HFFc6 (cell line): ENCODE data around the gene CLEC10A. TPM values are rescaled to one million over a fixed set of nuclear protein-coding genes. Genes with fewer than 3 reads are reported as not detected.

Experiments
- DNase-seq: peaks from one replicate; pipeline ENCODE4 v3.0.0-alpha.2; 2018
- H3K27ac Mint-ChIP-seq: 2 replicates; pipeline ENCODE4 v1.8.0; 2020; ENCODE audit warnings: mild to moderate bottlenecking, mixed read lengths
- H3K27me3 Mint-ChIP-seq: 2 replicates; pipeline ENCODE4 v1.8.0; 2021; ENCODE audit warnings: mild to moderate bottlenecking, moderate library complexity, mixed read lengths; ENCODE audit not compliant: insufficient read depth
- H3K36me3 Mint-ChIP-seq: 2 replicates; pipeline ENCODE4 v1.8.0; 2021; ENCODE audit warnings: low read depth, mixed read lengths
- H3K4me1 Mint-ChIP-seq: 2 replicates; pipeline ENCODE4 v1.8.0; 2020; ENCODE audit warnings: low read depth, mixed read lengths
- H3K4me3 Mint-ChIP-seq: 2 replicates; pipeline ENCODE4 v1.8.0; 2020; ENCODE audit warnings: mild to moderate bottlenecking, moderate library complexity, mixed read lengths
- H3K9me3 Mint-ChIP-seq: 2 replicates; pipeline ENCODE4 v1.8.0; 2020; ENCODE audit warnings: mild to moderate bottlenecking, mixed read lengths
- CTCF ChIP-seq: fragments of 200-600 bp; sonication (generic); IDR thresholded peaks from 2 replicates; pipeline ENCODE4 v1.5.0; 2021; ENCODE audit warnings: antibody characterized with exemption, mild to moderate bottlenecking
- total RNA-seq, 6 experiments: library from RNA; stranded (reverse); fragmentation: NEBNext Ultra II Directional; extraction: Animal tissue kit (Norgen Biotek cat#: 25700); gene quantifications; 2 replicates in 1 of 6; 3 replicates in 5 of 6; pipeline ENCODE4 v1.2.3, GENCODE V29; 2021

Gene CLEC10A
- total RNA-seq, 6 experiments from 2014 or later = not detected

DNA sequence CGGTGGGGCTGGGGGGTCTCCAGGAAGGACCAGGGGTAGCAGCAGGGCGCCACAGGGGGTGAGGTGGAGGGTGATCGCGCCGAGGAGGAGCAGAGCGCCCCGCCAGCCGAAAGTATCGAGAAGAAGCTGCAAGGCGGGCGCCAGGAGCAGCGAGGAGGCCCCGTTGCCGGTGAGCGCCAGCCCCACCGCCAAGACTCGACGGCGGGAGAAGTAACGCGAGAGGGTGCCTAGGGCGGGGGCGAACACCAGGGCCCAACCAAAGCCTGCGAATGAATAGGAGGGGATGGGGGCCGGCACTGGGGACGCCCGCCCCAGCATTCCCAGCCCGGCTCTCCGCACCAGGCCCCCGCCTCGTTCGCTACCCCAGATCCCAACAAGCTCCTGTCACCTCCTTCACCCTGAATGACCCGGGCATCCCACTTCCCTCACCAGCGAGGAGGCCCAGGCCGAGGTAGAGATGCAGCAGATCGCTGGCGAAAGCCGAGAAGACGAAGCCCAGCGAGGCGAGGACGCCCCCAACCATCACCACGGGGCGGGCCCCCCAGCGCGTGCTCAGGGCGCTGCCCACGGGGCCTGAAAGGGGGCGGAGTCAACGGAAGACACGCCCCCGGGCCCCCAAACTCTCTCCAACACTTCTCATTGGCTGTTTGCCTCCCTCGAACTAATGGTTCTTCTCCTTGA, 37.4 kb downstream of the CLEC10A start:
- no peak for TF ChIP-seq CTCF
- no peak overlapping the region for H3K27ac Mint-ChIP-seq

GRCh38 chr17:7041607-7042500, 38.2 kb downstream of the CLEC10A start:
- no peak for DNase-seq
- H3K4me1 Mint-ChIP-seq = peaks cover 10% of the 10 kb centered on the region
- H3K4me3 Mint-ChIP-seq = no peak overlapping the region
- H3K27ac Mint-ChIP-seq = no peak overlapping the region
- H3K36me3 Mint-ChIP-seq = no peaks in the 10 kb centered on the region
- H3K9me3 Mint-ChIP-seq = no peaks in the 10 kb centered on the region
- H3K27me3 Mint-ChIP-seq = peaks cover 21% of the 10 kb centered on the region
- no peak for TF ChIP-seq CTCF

More for the DNA sequence above, 37.4 kb downstream of the CLEC10A start:
- Mint-ChIP-seq H3K4me1 (peaks cover 12% of the 10 kb centered on the region), H3K36me3 (no peaks in the 10 kb centered on the region), H3K4me3 (no peak overlapping the region), H3K9me3 (no peaks in the 10 kb centered on the region), H3K27me3 (peaks cover 21% of the 10 kb centered on the region)
- DNase-seq = no peak

DNA sequence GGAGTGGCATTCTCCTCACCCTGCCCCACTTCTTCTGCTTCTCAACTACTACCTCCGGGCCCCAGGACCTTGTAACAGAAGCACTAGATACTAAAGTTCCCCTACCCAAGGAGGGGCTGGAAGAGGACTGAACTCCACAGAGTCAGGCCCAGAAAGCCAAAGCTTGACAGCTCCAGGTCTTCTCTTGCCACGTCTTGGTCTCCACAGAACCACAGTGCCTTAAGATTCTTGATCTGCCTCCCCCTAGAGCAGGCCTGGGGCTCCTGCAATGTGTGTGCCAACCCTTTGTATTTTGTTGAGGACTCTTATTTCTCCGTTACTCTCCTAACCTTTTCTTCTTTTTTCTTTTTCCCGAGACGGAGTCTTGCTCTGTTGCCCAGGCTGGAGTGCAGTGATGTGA, 40.2 kb downstream of the CLEC10A start:
- Mint-ChIP-seq H3K27ac (no peak overlapping the region), H3K4me3 (no peak overlapping the region), H3K36me3 (no peaks in the 10 kb centered on the region), H3K9me3 (no peaks in the 10 kb centered on the region), H3K27me3 (peaks cover 10% of the 10 kb centered on the region), H3K4me1 (peaks cover 8% of the 10 kb centered on the region)
- no peak for TF ChIP-seq CTCF
- DNase-seq = no peak

DNA sequence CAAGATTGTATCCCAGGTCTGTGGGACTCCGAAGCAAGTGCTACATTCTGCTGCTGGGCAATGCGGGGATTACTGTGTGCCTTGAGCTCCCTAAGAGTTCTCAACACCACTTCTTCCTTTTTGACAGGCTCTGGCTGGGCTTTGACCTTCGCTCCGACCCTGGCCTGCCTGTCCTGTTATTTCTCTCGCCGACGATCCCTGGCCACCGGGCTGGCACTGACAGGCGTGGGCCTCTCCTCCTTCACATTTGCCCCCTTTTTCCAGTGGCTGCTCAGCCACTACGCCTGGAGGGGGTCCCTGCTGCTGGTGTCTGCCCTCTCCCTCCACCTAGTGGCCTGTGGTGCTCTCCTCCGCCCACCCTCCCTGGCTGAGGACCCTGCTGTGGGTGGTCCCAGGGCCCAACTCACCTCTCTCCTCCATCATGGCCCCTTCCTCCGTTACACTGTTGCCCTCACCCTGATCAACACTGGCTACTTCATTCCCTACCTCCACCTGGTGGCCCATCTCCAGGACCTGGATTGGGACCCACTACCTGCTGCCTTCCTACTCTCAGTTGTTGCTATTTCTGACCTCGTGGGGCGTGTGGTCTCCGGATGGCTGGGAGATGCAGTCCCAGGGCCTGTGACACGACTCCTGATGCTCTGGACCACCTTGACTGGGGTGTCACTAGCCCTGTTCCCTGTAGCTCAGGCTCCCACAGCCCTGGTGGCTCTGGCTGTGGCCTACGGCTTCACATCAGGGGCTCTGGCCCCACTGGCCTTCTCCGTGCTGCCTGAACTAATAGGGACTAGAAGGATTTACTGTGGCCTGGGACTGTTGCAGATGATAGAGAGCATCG, 41.8 kb downstream of the CLEC10A start:
- H3K36me3 Mint-ChIP-seq = no peaks in the 10 kb centered on the region
- H3K4me3 Mint-ChIP-seq = no peak overlapping the region
- peaks cover 8% of the 10 kb centered on the region for H3K4me1 Mint-ChIP-seq
- H3K9me3 Mint-ChIP-seq = no peaks in the 10 kb centered on the region
- no peak overlapping the region for H3K27ac Mint-ChIP-seq
- peaks cover 9% of the 10 kb centered on the region for H3K27me3 Mint-ChIP-seq
- no peak for DNase-seq
- no peak; the same call in 1 of the 2 replicates for TF ChIP-seq CTCF

- H3K27me3 Mint-ChIP-seq = peaks cover 3% of the 10 kb centered on the region
- H3K4me3 Mint-ChIP-seq = peak within 1 kb of the TSS; percentile 94
- TF ChIP-seq CTCF = no peak
- no peaks in the 10 kb centered on the region for H3K36me3 Mint-ChIP-seq
- no peaks in the 10 kb centered on the region for H3K9me3 Mint-ChIP-seq
- peak; percentile 95 for DNase-seq
- peaks cover 12% of the 10 kb centered on the region for H3K4me1 Mint-ChIP-seq
- H3K27ac Mint-ChIP-seq = peak within 1 kb of the TSS; percentile 91
Measured at GRCh38 chr17:7035591-7036368, 44.3 kb downstream of the CLEC10A start, which contains the start of gene SLC16A13. TSS of gene SLC16A13 (plus strand) at chr17:7036015. CDS start at chr17:7036383, 368 bp downstream.
